H9 (cell line): Measurements from ENCODE around the gene CABP4. TPM values are rescaled to one million over a fixed set of nuclear protein-coding genes. Genes with fewer than 3 reads are reported as not detected.

ENCODE experiments used
- DNase-seq: peaks from one replicate; pipeline ENCODE4 v3.0.0-alpha.2; 2017
- H2AFZ ChIP-seq: one replicate; pipeline ENCODE4 v1.6.1; 2013; ENCODE audit warnings: mild to moderate bottlenecking, low read length, control low read depth, moderate library complexity
- H2AK5ac ChIP-seq: 2 replicates; pipeline ENCODE4 v1.6.1; 2013; ENCODE audit warnings: low read length, control low read depth, mixed read lengths; ENCODE audit not compliant: insufficient read length
- H2BK120ac ChIP-seq: one replicate; pipeline ENCODE4 v1.6.1; 2013; ENCODE audit warnings: low read depth, mild to moderate bottlenecking, low read length, control low read depth, inconsistent platforms; ENCODE audit not compliant: poor library complexity, severe bottlenecking
- H2BK12ac ChIP-seq: 2 replicates; pipeline ENCODE4 v1.6.1; 2013; ENCODE audit warnings: low read length, control low read depth, mixed read lengths, low read depth; ENCODE audit not compliant: insufficient read length
- H2BK15ac ChIP-seq: 2 replicates; pipeline ENCODE4 v1.6.1; 2013; ENCODE audit warnings: low read depth, low read length, control low read depth
- H2BK20ac ChIP-seq: one replicate; pipeline ENCODE4 v1.6.1; 2013; ENCODE audit warnings: low read depth, mild to moderate bottlenecking, low read length, control low read depth, inconsistent platforms; ENCODE audit not compliant: poor library complexity, severe bottlenecking
- H2BK5ac ChIP-seq: 2 replicates; pipeline ENCODE4 v1.6.1; 2013; ENCODE audit warnings: low read length, control low read depth, mixed read lengths; ENCODE audit not compliant: insufficient read length
- H3K14ac ChIP-seq: 2 replicates; pipeline ENCODE4 v1.6.1; 2013; ENCODE audit warnings: low read length, control low read depth; ENCODE audit not compliant: insufficient read depth
- H3K18ac ChIP-seq: 2 replicates; pipeline ENCODE4 v1.6.1; 2013; ENCODE audit warnings: low read depth, mild to moderate bottlenecking, mixed read lengths, low read length, control low read depth; ENCODE audit not compliant: insufficient read length
- H3K23ac ChIP-seq: 2 replicates; pipeline ENCODE4 v1.6.1; 2013; ENCODE audit warnings: low read length, control low read depth, mixed read lengths, low read depth; ENCODE audit not compliant: insufficient read length
- H3K23me2 ChIP-seq: 2 replicates; pipeline ENCODE4 v1.6.1; 2013; ENCODE audit warnings: low read depth, mild to moderate bottlenecking, mixed read lengths, low read length, control low read depth; ENCODE audit not compliant: insufficient read length, poor library complexity, severe bottlenecking
- H3K27ac ChIP-seq: 2 replicates; pipeline ENCODE4 v1.5.1; 2013; ENCODE audit warnings: low read length, control low read depth, mixed read lengths, low read depth; ENCODE audit not compliant: insufficient read length
- H3K27me3 ChIP-seq: 2 replicates; pipeline ENCODE4 v1.6.1; 2013; ENCODE audit warnings: low read length, control low read depth, inconsistent platforms; ENCODE audit not compliant: insufficient read depth
- H3K4ac ChIP-seq: 2 replicates; pipeline ENCODE4 v1.6.1; 2013; ENCODE audit warnings: low read depth, mild to moderate bottlenecking, control low read depth, inconsistent platforms, low read length, moderate library complexity
- H3K4me1 ChIP-seq: 2 replicates; pipeline ENCODE4 v1.6.1; 2013; ENCODE audit warnings: low read length, control low read depth, inconsistent platforms; ENCODE audit not compliant: insufficient read depth
- H3K4me2 ChIP-seq: 2 replicates; pipeline ENCODE4 v1.6.1; 2013; ENCODE audit warnings: low read length, control low read depth, mixed read lengths; ENCODE audit not compliant: insufficient read length, insufficient read depth
- H3K56ac ChIP-seq: 2 replicates; pipeline ENCODE4 v1.6.1; 2013; ENCODE audit warnings: low read depth, mild to moderate bottlenecking, mixed read lengths, low read length, control low read depth; ENCODE audit not compliant: insufficient read length
- H3K79me1 ChIP-seq: 2 replicates; pipeline ENCODE4 v1.6.1; 2013; ENCODE audit warnings: low read depth, mild to moderate bottlenecking, moderate library complexity, low read length, control low read depth, inconsistent platforms; ENCODE audit not compliant: insufficient read depth, poor library complexity, severe bottlenecking
- H3K79me2 ChIP-seq: 2 replicates; pipeline ENCODE4 v1.6.1; 2013; ENCODE audit warnings: low read length, control low read depth, inconsistent platforms; ENCODE audit not compliant: insufficient read depth
- H3K9ac ChIP-seq: 2 replicates; pipeline ENCODE4 v1.6.1; 2013; ENCODE audit warnings: low read length, control low read depth, mixed read lengths; ENCODE audit not compliant: insufficient read length; ENCODE audit errors: extremely low read depth
- H3K9me3 ChIP-seq: one replicate; pipeline ENCODE4 v1.6.1; 2013; ENCODE audit warnings: low read depth, low read length, inconsistent platforms; ENCODE audit not compliant: control insufficient read depth
- H3T11ph ChIP-seq: one replicate; pipeline ENCODE4 v1.6.1; 2013; ENCODE audit warnings: mild to moderate bottlenecking, low read length, control low read depth, inconsistent platforms
- H4K20me1 ChIP-seq: one replicate; pipeline ENCODE4 v1.6.1; 2013; ENCODE audit not compliant: control insufficient read depth, insufficient read length, insufficient read depth
- H4K5ac ChIP-seq: 2 replicates; pipeline ENCODE4 v1.6.1; 2013; ENCODE audit warnings: low read depth, mild to moderate bottlenecking, mixed read lengths, low read length, control low read depth; ENCODE audit not compliant: insufficient read length
- H4K8ac ChIP-seq: replicated peaks from 2 replicates; pipeline ENCODE4 v1.6.1; 2013; ENCODE audit warnings: low read length, control low read depth, mixed read lengths, low read depth; ENCODE audit not compliant: insufficient read length
- H4K91ac ChIP-seq: 2 replicates; pipeline ENCODE4 v1.6.1; 2013; ENCODE audit warnings: low read depth, mild to moderate bottlenecking, moderate library complexity, mixed read lengths, low read length, control low read depth; ENCODE audit not compliant: insufficient read length
- H3K27ac Mint-ChIP-seq, 3 experiments: 2 replicates in 2 of 3; 3 replicates in 1 of 3; pipeline ENCODE4 v1.8.0; 2020 to 2021; ENCODE audit warnings: mixed read lengths in 3 of 3, mild to moderate bottlenecking in 1 of 3, moderate library complexity in 1 of 3
- H3K27me3 Mint-ChIP-seq: 2 replicates; pipeline ENCODE4 v1.8.0; 2021; ENCODE audit warnings: low read depth, mild to moderate bottlenecking, moderate library complexity, mixed read lengths
- H3K36me3 Mint-ChIP-seq, 3 experiments: 2 replicates in 2 of 3; 3 replicates in 1 of 3; pipeline ENCODE4 v1.8.0; 2020 to 2021; ENCODE audit warnings: low read depth in 3 of 3, mixed read lengths in 3 of 3; ENCODE audit not compliant: insufficient read depth in 1 of 3
- H3K4me1 Mint-ChIP-seq, 2 experiments: 2 replicates each; pipeline ENCODE4 v1.8.0; 2020; ENCODE audit warnings: mixed read lengths in 2 of 2
- H3K4me3 Mint-ChIP-seq, 2 experiments: 2 replicates in 1 of 2; 3 replicates in 1 of 2; pipeline ENCODE4 v1.8.0; 2020 to 2021; ENCODE audit warnings: mild to moderate bottlenecking in 2 of 2, mixed read lengths in 2 of 2, moderate library complexity in 1 of 2
- H3K9me3 Mint-ChIP-seq, 2 experiments: 2 replicates in 1 of 2; 3 replicates in 1 of 2; pipeline ENCODE4 v1.8.0; 2020; ENCODE audit warnings: mild to moderate bottlenecking in 2 of 2, mixed read lengths in 2 of 2, moderate library complexity in 1 of 2
- WGBS: extraction: QIAGEN DNeasy Blood & Tissue Kit; methylation state at CpG from one replicate; pipeline ENCODE4 v1.1.7; 2013; ENCODE audit warnings: missing lambda C conversion rate, low lambda C conversion rate, mixed read lengths; ENCODE audit not compliant: insufficient read length; ENCODE audit errors: extremely low coverage; 5-methylcytosine and 5-hydroxymethylcytosine counted together
- total RNA-seq: library from RNA; stranded (reverse); gene quantifications from 2 replicates; pipeline ENCODE4 v1.2.1, GENCODE V29; 2021
- TF ChIP-seq, protein P1 (sequence below): fragments of 200-600 bp; sonication (generic); conservative IDR thresholded peaks from 3 replicates; pipeline ENCODE4 v1.8.0; 2021; ENCODE audit warnings: antibody characterized with exemption, mild to moderate bottlenecking

Gene CABP4
- total RNA-seq, 1 experiment from 2014 or later = not detected

DNA sequence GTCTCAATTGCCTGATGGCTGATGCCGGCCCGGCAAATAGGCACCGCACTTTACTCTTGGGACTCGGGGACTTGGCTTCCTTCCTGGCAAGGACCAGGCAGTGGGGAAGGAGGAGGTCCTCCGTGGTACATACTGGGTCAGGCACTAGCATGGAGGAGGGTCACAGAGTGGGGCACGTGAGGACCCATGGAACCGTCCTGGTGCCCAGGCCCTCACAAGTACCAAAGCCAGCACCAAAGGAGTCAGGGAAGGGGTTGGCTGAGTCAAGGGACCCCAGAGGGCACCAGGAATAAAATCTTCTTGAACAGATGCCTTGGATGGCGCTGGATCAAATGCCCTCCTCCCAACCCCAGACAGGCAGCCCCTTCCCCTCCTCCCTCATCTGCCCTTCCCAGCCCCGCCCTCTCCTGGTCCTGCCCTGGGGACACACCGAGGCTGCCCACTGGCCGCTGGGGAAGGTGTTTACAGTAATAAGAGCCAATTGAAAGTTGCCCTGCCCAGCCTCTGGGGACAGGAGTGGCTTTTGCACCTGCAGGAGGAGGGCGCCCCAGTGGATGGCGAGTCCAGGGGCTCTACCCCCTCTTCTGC is 45.3 kb upstream of the CABP4 start:
- Histone ChIP-seq H3K4me2 (no peak overlapping the region), H3K27me3 (no peaks in the 10 kb centered on the region), H4K5ac (no peak overlapping the region), H3K9me3 (no peaks in the 10 kb centered on the region), H4K91ac (no peak overlapping the region), H3K4me1 (no peaks in the 10 kb centered on the region), H3K27ac (no peak overlapping the region), H3K14ac (no peak overlapping the region), H3T11ph (no peak overlapping the region), H4K20me1 (no peaks in the 10 kb centered on the region), H3K79me1 (no peaks in the 10 kb centered on the region), H2BK120ac (no peak overlapping the region), H2BK12ac (no peak overlapping the region), H3K4ac (no peak overlapping the region), H4K8ac (no peak overlapping the region), H3K9ac (no peak overlapping the region), H3K23me2 (no peaks in the 10 kb centered on the region), H3K18ac (no peak overlapping the region), H2AFZ (no peak overlapping the region), H2BK5ac (no peak overlapping the region), H3K79me2 (no peaks in the 10 kb centered on the region), H2BK20ac (no peak overlapping the region), H2AK5ac (no peak overlapping the region), H3K23ac (no peak overlapping the region), H2BK15ac (no peak overlapping the region), H3K56ac (no peak overlapping the region)
- TF ChIP-seq, protein P1, sequence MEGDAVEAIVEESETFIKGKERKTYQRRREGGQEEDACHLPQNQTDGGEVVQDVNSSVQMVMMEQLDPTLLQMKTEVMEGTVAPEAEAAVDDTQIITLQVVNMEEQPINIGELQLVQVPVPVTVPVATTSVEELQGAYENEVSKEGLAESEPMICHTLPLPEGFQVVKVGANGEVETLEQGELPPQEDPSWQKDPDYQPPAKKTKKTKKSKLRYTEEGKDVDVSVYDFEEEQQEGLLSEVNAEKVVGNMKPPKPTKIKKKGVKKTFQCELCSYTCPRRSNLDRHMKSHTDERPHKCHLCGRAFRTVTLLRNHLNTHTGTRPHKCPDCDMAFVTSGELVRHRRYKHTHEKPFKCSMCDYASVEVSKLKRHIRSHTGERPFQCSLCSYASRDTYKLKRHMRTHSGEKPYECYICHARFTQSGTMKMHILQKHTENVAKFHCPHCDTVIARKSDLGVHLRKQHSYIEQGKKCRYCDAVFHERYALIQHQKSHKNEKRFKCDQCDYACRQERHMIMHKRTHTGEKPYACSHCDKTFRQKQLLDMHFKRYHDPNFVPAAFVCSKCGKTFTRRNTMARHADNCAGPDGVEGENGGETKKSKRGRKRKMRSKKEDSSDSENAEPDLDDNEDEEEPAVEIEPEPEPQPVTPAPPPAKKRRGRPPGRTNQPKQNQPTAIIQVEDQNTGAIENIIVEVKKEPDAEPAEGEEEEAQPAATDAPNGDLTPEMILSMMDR = no peak
- Mint-ChIP-seq H3K9me3 (no peaks in the 10 kb centered on the region), H3K36me3 (no peaks in the 10 kb centered on the region), H3K27me3 (peaks cover 49% of the 10 kb centered on the region), H3K4me1 (peaks cover 14 to 28% of the 10 kb centered on the region in 2 experiments), H3K4me3 (peak overlapping the region in 1 of 2 experiments; percentile 55; a peak in 2 of 5 replicates), H3K27ac (no peak overlapping the region; a peak in 1 of 7 replicates)
- peak; percentile 93 for DNase-seq
- no CpG with 5 or more reads among the region's 13 CpGs for WGBS
